GM19467 (cell line): ENCODE data around the gene RAB42.
"Not testable (repeated sequence)": the region's sequence is repeated elsewhere in the genome, so short reads cannot be mapped to it uniquely, and the experiment has no call there.

ENCODE experiments used
- ATAC-seq: cut with Tn5 transposase; IDR thresholded peaks from one replicate; pipeline ENCODE4 v1.9.1; 2021; ENCODE audit warnings: mild to moderate bottlenecking, moderate library complexity; ENCODE audit not compliant: unreplicated experiment

RAB42 gene

GRCh38 chr1:28591708-28592320 lies at the start of gene RAB42:
RAB42 (plus strand) TSS chr1:28592265; CDS start chr1:28592512, 247 bp downstream.
- peak; percentile 31 for ATAC-seq

- no peak for ATAC-seq
Observed at GRCh38 chr1:28545246-28545628, 46.8 kb upstream of the RAB42 start.

GRCh38 chr1:28548318-28548717 lies 43.7 kb upstream of the RAB42 start:
- no peak for ATAC-seq

GRCh38 chr1:28551381-28551780 lies 40.7 kb upstream of the RAB42 start:
- ATAC-seq = no peak

GRCh38 chr1:28552758-28553663 lies 39.1 kb upstream of the RAB42 start, which contains the start of gene TRNAU1AP:
TRNAU1AP (plus strand) TSS chr1:28553085; CDS start chr1:28553111, 26 bp downstream.
- peak; percentile 86 for ATAC-seq

GRCh38 chr1:28560886-28561285 lies 31.2 kb upstream of the RAB42 start:
- no peak for ATAC-seq

GRCh38 chr1:28564310-28564709 lies 27.8 kb upstream of the RAB42 start:
- no peak for ATAC-seq

- no peak for ATAC-seq
Observed at GRCh38 chr1:28565040-28565439, 27.0 kb upstream of the RAB42 start.

GRCh38 chr1:28565726-28566125 lies 26.3 kb upstream of the RAB42 start:
- no peak for ATAC-seq

GRCh38 chr1:28566931-28567330 lies 25.1 kb upstream of the RAB42 start:
- ATAC-seq = no peak

GRCh38 chr1:28571911-28572310 lies 20.2 kb upstream of the RAB42 start:
- no peak for ATAC-seq

- not testable (repeated sequence) for ATAC-seq
Observed at GRCh38 chr1:28572891-28573290, 19.2 kb upstream of the RAB42 start.

- no peak for ATAC-seq
Observed at GRCh38 chr1:28573564-28573963, 18.5 kb upstream of the RAB42 start.

- no peak for ATAC-seq
Observed at GRCh38 chr1:28577052-28577678, 14.9 kb upstream of the RAB42 start.

GRCh38 chr1:28577738-28578536 lies 14.1 kb upstream of the RAB42 start:
- ATAC-seq = no peak

- no peak for ATAC-seq
Observed at GRCh38 chr1:28578696-28579218, 13.3 kb upstream of the RAB42 start.

GRCh38 chr1:28579401-28579800 lies 12.7 kb upstream of the RAB42 start:
- ATAC-seq = no peak

- ATAC-seq = peak; percentile 20
Observed at GRCh38 chr1:28580722-28581530, 11.1 kb upstream of the RAB42 start.

GRCh38 chr1:28581531-28582247 lies 10.4 kb upstream of the RAB42 start:
- ATAC-seq = peak; percentile 85
